Central memory CD4-positive, alpha-beta T cell (primary cell): ENCODE measurements around the gene TMTC4.
A peak's percentile ranks its signal among the peaks of the same experiment; 100 is the strongest.
"Not testable (repeated sequence)": the region's sequence is repeated elsewhere in the genome, so short reads cannot be mapped to it uniquely, and the experiment has no call there.

Source experiments
- DNase-seq: peaks from one replicate; pipeline ENCODE4 v3.0.0; 2022

Gene TMTC4

DNA sequence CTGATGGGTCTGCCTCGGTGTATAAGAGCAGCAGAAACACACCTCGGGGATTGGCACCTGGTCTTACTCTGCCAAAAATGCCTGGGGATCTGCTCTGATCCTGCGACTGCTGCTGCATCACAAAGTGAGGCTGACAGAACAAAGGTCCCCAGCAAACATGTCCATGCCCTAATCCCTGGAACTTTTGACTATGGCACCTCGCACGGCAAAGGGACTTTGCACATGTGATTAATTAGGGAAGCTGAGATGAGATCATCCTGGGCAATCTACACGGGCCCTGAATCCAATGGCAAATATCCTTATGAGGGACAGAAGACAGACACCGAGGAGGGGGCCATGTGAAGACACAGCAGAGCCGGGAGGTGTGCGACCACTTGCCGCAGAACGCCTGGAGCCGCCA is 94.5 kb downstream of the TMTC4 start:
- DNase-seq, result no peak

DNA sequence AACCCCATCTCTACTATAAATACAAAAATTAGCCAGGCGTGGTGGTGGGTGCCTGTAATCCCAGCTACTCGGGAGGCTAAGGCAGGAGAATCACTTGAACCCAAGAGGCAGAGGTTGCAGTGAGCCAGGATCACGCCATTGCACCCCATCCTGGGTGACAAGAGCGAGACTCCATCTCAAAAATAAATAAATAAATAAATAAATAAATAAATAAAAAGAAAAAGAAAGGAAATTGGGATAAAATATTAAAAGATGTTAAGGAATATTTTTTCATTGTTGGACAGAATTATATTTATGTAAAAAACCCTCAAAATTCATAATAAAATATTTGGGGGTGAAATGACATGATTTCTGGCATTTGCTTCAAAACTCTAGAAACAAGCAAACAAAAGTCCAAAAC is 97.4 kb downstream of the TMTC4 start:
- not testable (repeated sequence) for DNase-seq

DNA sequence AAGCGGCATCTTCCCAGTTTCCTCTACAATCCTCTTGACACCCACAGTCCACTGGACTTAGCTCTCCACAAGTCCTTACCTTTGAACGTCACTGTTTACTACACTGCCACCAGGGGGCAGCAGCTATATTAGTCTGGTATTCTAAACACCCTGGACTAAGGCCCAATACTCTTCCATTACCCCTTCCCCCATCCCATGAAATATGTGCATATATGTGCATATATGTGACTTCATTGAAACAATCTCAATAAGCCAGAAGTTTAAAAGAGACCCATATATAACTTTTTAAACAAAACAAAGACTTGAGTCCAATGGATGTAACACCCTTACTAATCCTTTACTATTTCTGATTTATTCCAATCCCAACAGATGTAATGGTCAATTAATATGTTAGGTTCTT is 101.5 kb downstream of the TMTC4 start:
- DNase-seq, result peak; percentile 61

DNA sequence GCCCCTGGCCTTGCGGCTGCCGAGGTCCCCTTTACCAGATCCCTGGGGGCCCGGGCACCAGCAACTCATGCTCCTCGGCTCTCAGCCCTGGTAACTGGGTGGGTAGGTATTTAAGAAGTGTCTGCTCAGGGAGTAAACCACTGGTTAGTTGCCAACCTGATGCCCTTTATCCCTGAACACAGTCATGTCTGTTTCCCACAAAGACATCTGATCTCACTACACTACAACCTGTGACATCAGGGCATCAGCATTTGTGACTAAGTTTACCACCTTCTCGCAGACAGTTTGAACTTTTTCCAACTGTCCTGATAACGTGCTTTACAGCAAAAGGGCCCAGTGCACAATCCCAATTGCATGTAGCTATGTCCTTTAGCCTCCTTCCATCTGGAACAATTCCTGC is 108.1 kb downstream of the TMTC4 start:
- no peak for DNase-seq

DNA sequence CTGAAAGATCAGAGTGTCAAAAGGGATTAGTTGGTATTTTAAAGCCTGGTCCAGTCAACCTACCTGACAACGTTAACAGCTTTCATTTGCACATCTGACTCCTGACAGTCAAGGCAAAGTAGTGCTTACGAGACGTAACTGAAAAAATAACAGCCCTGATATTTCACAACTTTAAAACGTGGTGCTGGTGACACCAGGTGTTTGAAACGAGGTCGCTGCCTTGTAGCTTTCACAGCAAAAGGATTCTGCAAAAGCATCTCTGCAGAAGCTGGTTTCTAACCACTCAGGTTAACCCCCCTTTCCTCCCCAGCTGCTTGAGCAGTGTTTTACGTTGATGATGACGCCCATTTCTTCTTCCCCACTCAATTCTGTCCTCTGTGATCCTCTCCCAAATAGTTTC is 109.3 kb downstream of the TMTC4 start:
- no peak for DNase-seq

DNA sequence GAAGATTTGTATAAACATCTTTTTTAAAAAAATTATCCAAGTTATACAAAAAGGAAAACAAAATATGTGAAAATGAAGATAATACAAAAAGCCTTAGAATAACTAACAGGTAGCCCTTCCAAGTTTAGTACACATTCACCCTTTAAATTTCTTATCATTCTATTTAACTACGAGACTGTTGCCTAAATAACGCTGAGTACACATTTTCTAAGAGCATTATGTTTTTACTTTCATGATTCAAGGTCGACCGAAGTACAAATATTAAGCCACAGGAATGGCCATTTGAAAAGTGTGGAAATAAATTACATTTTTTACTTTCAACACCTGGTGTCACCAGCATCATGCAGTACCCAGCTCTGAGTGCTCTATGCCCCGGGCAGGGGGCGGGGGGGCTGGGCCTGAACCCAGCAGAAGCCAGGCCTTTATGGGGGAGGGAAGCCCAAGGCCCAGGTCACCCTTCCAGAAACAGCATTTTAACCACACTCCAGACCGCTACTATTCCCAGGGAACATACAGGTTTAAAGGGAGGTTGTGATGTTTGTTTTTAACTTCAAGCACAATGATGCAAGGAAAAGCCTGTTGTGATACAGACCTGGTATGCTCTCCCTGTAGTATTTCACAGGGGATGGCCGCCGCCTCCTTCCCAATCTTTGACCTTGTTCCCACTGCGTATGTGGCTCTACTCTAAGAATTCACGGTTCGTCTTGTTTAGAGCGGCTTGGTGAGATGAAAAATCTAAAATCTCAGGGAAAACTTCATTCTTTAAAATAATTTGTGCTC is 110.0 kb downstream of the TMTC4 start:
- DNase-seq, result no peak

DNA sequence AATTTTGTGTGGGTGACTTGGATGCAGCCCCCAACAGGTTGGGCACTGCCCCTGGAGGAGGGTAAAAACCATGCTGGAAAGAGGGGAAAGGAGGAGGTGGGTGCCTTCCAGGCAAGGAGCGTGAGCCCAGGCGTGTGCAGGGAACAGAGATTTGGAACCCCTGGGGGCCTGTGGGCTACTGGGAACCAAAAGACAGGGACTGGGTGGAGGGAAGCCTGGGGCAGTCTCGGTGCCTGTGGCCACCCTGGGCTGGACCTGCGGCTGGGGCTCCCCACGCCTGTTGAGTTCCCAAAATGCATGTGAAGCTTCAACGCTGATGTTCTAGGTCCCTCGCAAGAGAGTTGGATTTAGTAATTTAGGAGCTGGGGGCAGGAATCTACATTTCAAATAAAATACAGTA is 110.8 kb downstream of the TMTC4 start:
- no peak for DNase-seq

DNA sequence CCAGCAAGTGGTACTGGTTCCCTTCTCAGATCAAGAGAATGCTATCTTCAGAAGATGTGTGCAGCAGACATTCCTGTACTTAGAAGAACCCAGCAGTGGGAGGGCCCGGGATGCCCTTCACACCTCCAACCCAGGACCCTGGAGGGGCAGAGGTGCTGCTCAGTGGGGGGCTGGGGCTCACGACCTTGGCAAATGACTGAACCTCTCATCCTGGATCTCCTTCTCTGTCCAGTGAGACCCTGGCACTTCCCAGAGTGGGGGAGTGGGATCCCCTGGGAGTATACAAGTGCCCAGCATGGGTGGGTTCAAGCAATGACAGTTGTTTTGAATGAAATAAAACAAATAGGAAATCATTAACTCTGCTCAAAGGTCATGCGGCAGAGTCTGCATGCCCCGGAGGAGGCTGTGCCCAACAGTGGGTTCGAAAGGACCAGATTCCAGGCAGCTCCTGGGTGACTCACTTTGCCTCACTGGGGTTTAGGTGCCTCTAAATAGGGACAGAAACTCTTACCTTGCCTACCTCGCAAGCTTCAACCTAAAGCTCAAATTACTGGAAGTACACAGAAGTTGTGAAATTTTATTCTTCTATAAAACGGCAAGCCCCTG is 112.9 kb downstream of the TMTC4 start:
- DNase-seq, result no peak

DNA sequence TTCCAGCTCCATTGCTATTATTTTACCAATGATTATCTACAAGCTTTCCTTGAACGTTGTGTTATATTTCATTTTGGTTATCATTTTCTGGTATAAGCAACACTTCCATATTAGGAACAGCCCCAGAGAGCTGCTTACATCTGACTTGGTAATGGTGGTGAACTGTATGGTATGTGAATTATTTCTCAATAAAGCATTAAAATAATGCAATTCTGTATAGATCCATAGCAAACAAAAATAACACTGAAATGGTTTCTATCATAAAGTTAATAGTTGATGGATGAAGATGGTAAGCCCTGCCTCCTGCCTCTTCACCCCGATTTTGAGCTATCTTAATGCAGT is 113.5 kb downstream of the TMTC4 start:
- DNase-seq, result no peak

DNA sequence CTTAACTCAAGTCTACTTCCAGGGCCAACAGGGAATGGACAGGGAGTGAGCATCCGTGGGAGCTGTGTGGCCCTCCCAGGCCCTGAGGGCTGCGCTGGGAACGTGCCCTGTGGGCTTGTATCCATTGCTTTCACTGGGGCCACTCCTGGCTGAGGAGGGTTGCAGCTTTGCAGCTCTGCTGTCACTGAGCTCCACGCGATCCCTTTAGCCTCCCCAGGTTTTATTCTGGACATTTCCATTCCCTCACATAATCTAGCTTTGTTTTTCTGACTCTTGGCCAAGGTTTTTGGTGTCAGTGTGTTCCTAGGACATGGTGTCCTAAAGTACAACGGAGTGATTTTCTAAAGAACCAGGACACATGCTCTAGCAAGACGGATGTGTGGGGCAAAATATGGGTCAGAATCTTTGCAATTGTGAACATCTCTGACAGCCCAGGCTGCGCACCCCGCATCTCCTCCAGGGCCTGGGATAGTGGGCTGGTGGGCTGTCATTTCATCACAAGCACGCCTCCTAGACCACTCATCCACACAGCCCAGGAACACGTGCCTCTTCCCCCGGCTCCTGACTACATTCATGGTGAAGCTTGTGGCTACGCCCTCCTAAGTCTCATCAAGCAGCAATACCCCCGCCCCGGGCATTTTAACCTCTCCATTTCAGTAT is 114.0 kb downstream of the TMTC4 start:
- DNase-seq, result no peak

DNA sequence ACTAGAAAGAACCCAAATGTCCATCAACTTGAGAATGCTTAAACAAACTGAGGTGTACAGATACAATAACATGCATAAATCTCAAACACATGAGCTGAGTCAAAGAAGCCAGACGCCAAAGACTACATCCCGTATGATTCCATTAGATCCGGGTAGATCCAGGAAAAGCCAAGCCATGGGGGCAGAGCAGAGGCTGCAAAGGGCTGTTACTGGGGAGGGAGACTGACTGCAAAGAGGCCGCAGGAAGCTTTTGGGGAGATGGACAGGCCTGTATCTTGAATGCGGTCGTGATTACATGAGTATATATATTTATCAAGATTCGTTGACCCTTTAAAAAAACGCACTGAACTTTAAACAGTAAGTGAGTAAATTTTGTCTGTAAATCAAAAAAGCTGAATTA is 114.7 kb downstream of the TMTC4 start:
- no peak for DNase-seq
